Measurements from ENCODE around the gene CAPN7.

Gene CAPN7

DNA sequence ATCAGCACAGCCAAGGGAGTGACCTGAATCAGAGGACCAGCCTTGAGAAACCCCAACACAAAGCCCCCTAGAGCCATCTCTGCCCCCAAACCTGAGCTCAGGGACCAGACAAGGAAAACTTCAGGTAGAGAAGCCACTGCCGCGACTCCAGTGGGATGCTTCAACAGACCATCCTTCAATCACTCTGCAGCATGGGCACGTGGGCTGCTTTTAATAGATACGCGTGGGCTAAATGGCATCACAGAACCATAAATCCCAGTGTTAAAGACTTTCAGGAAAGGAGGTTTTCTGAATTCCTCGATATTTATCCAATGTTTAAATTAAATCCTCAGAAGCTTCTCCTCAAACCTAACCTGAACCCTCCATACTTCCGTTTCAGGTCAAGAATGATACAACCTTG lies 95.7 kb downstream of the CAPN7 start:
- DNase-seq = no peak
